ENCODE data around the gene TMEM86A.

DNA sequence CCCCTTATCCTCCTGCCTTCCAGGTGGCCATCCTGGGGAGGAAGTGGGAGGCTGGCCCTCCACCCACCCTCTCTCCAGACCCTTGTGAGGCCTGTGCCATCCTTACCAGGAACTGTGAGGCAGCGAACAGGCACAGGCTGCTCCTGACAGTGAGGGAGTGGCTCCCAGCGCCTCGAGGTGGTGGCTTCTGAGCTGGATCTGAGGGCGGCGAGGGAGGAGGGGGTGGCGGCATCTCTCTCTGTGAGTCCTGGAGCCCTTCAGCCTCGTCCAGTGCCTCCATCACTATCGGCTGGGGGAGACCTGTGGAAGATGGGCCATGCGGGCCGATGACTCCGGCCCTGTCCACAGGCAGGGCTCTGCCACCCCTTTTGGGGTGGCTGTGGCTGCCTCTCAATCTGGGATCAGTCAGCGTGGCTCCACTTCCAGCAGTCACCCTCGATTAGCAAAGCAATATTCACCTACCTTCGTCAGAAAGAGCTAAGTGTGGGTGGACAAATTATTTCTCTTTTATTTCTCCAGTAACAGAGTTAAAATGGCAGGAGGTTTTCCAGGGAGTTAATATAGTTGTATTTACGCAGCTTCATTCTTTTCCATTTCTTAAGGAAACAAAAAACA lies 45.4 kb downstream of the TMEM86A start:
- TF ChIP-seq EZH2 (IDR thresholded peaks at IDR 0.05; ENCODE audit: insufficient read depth, poor library complexity, severe bottlenecking) (no peak), EZH2phosphoT487 (IDR thresholded peaks at IDR 0.05; ENCODE audit: insufficient read depth, low read depth) (no peak)
